ENCODE results near the gene POLD1.

The POLD1 gene

DNA sequence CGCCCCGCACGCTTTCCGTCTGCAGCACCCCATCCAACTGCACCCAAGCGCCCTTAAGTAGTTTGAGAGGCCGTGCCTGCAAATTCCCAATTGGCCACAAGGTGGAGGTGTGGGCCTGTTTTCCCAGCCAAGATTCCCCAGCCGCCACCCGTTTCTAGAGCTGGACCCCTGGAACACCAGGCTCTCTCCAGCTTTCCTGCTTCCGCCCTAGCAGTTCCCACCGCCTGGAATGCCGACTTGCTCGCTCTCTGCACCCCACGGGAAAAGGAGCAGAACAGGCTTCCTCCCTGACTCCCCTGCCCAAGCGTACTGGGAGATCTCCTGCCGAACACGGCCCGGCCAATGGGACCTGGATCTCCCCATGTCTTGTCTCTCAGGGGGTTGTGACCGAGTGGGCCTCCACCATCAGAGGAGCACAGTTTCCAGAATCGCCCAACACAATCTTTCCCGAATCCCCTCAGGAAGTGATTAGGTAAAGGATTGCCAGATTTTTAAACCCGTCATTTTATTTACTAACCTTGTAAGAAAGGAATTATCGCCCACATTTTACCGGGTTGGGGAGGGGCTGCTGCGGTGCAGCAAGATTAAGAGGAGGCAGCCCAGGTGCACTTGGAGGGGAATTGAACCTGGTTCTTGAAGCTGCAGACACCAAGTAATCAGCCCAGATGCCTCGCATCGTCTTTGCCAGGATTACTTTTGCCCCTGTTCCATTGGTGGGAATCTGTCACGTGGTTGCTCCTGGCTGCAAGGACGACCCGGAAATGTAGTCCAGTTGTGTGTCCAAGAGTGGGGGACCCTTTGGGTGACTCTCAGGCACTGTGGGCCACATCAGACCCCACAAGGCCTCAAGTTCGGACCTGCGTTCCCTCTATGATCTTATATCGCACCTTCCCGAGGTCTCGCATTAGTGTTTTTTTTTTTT is 15.2 kb upstream of the POLD1 start:
- peak; percentile 84 for DNase-seq (ENCODE audit: extremely low spot score)
- ChIA-PET CTCF (interaction anchor here (0.6 to 3.1 kb wide), 32 partner anchors 9 to 732 kb away, joined by 3 to 37 read pairs (median 4); partner anchors contain the start of genes JOSD2, KCNC3 and KLK2), POLR2A (interaction anchor here (0.6 to 0.9 kb wide), 2 partner anchors 61 to 92 kb away, joined by 3 read pairs; no protein-coding TSS in a partner anchor)
- TF ChIP-seq, protein P1, sequence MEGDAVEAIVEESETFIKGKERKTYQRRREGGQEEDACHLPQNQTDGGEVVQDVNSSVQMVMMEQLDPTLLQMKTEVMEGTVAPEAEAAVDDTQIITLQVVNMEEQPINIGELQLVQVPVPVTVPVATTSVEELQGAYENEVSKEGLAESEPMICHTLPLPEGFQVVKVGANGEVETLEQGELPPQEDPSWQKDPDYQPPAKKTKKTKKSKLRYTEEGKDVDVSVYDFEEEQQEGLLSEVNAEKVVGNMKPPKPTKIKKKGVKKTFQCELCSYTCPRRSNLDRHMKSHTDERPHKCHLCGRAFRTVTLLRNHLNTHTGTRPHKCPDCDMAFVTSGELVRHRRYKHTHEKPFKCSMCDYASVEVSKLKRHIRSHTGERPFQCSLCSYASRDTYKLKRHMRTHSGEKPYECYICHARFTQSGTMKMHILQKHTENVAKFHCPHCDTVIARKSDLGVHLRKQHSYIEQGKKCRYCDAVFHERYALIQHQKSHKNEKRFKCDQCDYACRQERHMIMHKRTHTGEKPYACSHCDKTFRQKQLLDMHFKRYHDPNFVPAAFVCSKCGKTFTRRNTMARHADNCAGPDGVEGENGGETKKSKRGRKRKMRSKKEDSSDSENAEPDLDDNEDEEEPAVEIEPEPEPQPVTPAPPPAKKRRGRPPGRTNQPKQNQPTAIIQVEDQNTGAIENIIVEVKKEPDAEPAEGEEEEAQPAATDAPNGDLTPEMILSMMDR (IDR thresholded peaks at IDR 0.05; ENCODE audit: control extremely low read depth, extremely low read depth, low read depth, missing control alignments), result peak; percentile 86

- DNase-seq (ENCODE audit: extremely low spot score), result no peak
- TF ChIP-seq, protein P1 (IDR thresholded peaks at IDR 0.05; ENCODE audit: control extremely low read depth, extremely low read depth, low read depth, missing control alignments), result no peak
- ChIA-PET CTCF (interaction anchor here (0.9 kb wide), 1 partner anchor 14 kb away, joined by 3 read pairs; no protein-coding TSS in a partner anchor), POLR2A (no interaction called here)
Observed at GRCh38 chr19:50371914-50372475, 12.2 kb upstream of the POLD1 start.

DNA sequence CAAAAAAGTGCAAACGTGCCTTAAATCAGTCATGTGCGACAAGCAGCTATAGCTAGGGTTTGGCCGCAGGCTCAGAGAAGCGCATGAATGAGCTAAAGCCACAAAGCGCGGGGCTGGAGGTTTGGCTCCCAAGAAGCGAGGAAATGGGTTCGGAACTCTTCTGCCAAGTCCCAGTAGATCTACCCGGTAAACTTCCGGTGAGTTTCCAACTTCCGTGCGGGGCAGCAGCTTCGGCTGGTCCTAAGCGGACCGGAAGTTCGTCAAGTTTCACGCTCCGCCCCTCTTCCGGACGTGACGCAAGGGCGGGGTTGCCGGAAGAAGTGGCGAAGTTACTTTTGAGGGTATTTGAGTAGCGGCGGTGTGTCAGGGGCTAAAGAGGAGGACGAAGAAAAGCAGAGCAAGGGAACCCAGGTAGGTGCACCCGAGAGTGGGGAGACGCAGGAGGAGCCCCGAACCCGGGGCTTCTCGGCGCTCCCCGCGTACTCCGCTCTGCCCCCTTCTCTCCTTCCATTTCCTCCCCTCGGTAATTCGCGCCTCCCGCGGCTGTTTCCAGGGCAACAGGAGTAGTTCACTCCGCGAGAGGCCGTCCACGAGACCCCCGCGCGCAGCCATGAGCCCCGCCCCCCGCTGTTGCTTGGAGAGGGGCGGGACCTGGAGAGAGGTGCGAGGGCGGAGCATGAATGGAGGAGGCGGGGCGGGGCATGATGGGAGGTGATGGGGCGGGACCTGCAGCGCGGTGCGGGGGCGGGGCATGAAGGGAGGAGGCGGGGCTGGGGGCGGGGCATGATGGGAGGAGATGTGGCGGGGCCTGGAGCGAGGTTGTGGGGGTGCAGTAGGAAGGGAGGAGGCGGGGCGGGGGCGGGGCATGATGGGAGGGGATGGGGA is 7.7 kb upstream of the POLD1 start, which contains the start of gene NR1H2:
Gene NR1H2 (plus strand): TSS at position 292 of the 885 bp plus-strand sequence. CDS start 1,149 bp downstream, outside the sequence.
- CTCF ChIA-PET, result interaction anchor here (0.7 to 2.7 kb wide), 6 partner anchors 19 to 180 kb away, joined by 3 to 7 read pairs (median 6); partner anchors contain the start of gene KCNC3
- POLR2A ChIA-PET, result interaction anchor here (0.9 kb wide), 1 partner anchor 48 kb away, joined by 5 read pairs; the partner anchor contains the start of gene KCNC3
- DNase-seq (ENCODE audit: extremely low spot score), result peak; percentile 89
- TF ChIP-seq, protein P1 (IDR thresholded peaks at IDR 0.05; ENCODE audit: control extremely low read depth, extremely low read depth, low read depth, missing control alignments), result no peak

- TF ChIP-seq, protein P1 (IDR thresholded peaks at IDR 0.05; ENCODE audit: control extremely low read depth, extremely low read depth, low read depth, missing control alignments), result no peak
- DNase-seq (ENCODE audit: extremely low spot score), result no peak
- ChIA-PET POLR2A (no interaction called here), CTCF (interaction anchor here (0.9 to 2.7 kb wide), 3 partner anchors 25 to 48 kb away, joined by 4 to 7 read pairs (median 5); partner anchors contain the start of gene KCNC3)
Observed at GRCh38 chr19:50377051-50377461, 7.1 kb upstream of the POLD1 start.

- no peak for DNase-seq (ENCODE audit: extremely low spot score)
- ChIA-PET POLR2A (no interaction called here), CTCF (interaction anchor here (0.9 to 1.8 kb wide), 2 partner anchors 26 to 38 kb away, joined by 4 to 5 read pairs; no protein-coding TSS in a partner anchor)
- TF ChIP-seq, protein P1 (IDR thresholded peaks at IDR 0.05; ENCODE audit: control extremely low read depth, extremely low read depth, low read depth, missing control alignments), result no peak
Observed at GRCh38 chr19:50377517-50377916, 6.6 kb upstream of the POLD1 start.

Data from GM10248 (cell line).